CD4-positive, alpha-beta T cell treated with Interleukin-6 for 4 hours (primary cell): ENCODE data around the gene NEURL1B.
"Not testable (repeated sequence)": the region's sequence is repeated elsewhere in the genome, so short reads cannot be mapped to it uniquely, and the experiment has no call there.

Experiments used
- DNase-seq: peaks from one replicate; pipeline ENCODE4 v3.0.0-alpha.2; 2020; ENCODE audit warnings: mixed read lengths

Gene NEURL1B

DNA sequence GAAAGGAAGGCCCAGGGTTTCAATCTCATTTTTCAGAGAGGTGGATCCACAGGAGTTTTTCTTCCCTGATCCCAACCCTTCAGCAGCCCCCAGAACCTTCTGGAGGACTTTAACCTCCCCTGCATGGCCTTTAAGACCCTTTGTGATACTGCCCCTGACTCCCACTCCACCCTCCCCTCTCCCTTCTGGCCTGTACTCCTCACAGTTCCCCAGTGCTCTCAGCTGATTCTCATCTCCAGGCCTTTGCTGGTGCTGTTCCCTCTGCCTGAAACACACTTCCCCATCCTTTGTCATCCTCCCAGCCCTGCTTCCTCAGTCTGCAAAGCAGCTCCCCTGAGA is 18.5 kb downstream of the NEURL1B start:
- DNase-seq = no peak

DNA sequence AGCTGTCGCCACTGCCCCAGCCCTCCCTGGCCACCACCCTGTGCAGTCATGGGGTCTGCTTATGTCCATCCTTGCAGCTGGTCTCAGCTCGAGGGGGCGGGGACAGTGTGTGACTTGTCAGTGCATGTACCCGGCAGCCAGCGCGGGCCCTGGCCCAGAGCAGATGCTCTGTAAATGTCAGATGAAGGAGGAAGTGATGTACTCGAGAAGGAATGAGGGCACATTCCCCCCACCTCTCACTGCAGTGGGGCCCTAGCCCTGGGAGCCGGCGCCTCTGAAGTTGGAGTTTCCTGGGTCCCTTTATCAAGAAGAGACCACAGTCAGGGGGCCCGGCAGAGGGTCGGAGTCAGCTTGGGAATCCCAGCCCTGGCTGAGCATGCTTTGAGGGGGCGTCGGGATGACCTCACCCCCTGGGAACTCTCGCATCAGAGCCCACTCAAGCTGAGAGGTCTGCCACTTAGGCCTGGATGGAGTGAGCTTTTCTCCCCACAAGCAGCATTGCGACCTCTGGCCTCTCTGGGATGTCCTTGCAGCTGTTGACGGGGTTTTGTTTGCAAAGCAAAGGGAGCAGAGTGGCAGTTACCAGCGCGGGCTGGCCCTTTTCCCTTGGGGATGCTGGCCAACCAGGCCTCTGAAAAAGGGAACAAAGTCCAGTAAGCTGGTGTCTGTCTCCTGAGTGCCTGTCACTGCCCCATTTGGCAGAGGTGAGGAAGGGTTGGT is 19.0 kb downstream of the NEURL1B start:
- DNase-seq = no peak

DNA sequence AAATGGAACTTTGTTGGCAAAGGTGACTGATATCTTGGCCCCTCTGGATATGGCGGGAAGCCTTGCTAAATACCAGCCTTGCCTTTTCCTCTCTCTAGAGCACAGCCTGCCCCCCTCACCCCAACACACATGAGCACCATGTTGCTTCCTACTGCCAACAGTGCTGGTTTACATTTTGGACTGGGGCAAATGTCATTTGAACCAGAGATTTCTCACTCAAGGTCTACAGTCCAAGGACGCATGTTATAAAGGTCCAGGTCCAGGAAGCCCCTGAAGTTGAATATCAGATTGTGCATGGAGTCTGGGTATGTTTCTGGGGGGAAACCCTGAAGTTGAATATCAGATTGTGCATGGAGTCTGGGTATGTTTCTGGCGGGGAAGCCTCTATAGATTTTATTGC is 19.9 kb downstream of the NEURL1B start:
- DNase-seq = no peak

DNA sequence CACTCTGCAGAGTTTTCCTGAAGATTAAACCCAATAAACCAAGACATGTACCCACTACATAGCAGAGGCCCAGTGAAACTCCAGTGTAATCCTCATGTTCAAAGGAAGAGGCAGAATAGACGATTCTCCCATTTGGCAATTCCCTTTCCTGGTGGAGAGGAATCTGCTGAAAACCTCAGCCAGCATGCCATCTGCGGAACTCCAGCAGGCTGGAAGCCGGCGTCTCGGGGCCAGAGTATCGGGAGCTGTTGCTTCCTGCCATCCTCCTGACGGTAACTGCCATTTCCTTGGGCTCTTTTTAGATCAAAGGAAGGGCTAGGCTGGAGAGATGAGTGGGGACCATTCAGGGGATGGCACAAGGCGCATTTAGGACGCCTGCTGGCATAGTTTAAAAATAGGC is 20.5 kb downstream of the NEURL1B start:
- no peak for DNase-seq

DNA sequence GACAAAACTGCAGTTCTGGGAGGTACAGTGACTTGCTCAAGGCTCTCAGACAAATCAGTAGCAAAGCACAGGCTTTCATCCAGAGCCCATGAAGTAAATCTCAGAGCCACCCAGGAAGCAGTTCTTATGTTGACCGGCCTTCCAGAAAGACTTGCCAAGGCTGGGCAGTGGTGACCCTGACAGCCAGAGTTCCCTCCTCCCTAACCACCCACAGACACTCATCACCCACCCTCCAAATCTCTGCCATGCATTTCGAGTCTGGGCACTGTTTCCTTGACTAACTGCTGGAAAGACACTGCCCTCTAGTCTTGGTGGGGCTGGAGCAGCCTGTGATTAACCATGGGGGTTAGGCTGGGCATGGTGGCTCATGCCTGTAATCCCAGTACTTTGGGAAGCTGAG is 21.5 kb downstream of the NEURL1B start:
- DNase-seq = no peak

DNA sequence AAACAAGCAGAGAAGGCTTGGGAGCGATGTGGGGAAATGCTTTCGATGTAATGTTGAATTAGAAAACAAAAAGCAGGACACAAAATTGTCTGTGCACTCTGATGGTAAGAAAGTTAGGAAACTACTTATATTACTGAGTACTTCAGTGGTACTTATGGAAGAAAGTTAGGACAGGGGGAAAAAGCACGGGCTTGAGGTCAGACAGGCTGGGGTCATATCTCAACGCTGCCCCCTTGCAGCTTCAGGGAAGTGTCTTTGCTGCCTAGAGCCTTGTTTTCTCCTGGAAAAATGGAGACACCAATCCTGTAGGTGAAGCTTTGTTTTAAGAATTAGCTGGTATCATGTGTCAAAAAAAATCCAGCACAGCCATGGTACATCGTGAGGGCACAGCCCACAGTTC is 23.0 kb downstream of the NEURL1B start:
- DNase-seq = no peak

DNA sequence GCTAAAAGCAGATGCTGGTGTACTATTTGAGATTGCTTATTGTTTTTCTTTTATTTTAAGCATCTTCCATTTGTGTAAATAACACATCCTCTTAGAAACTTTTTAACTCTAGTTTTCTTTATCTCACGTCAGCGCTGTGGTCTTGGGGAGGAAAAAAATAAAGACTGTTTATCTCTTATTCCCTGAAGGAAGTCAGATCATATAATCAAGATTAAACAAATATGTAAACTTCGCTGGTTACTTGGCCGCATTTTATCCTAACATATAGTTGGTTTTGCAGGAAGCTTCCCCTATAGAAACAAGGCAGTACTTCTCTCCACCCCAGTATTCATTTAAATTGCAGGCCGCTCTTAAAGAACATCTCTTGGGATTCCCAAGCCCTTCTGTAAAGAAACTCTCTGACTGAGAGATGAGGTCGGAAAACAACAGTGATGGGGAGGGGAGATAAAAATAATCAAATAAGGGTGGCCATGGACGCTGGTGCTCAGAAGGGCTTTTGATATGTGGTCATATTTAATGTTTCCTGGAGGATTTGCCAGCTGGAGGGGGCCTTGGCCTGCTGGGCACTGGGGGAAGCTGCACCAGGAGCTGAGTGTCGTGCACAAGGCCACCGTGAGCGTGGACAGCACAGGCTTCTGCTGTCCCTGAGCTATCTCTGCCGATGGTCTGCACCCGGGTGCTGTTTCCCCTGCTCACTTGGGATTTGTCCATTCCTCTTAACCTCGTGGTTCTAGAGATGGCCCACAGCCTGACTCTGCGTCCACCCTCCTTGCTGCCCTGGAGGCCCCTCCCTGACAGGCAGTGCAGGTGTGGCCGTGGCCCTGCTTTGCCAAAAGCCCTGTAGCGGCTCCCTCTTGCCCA is 23.8 kb downstream of the NEURL1B start:
- no peak for DNase-seq

DNA sequence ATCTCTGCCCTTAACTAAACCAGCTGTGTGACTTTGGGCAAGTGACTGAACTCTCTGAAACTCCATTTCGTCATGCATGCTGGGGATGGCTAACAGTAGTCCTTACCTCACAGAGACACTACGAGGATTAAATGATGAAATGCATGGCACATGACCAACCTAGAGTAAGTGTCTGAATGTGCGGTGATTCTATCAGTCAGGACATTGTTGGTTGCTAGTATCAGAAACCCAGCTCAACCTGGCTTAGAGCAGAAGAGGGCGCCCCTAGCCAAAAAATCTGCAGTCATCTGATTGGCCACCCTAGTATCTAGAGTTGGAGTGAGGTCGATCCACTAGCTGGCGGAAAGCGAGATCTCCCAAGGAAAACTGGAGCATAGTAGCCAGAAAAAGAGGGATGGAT is 25.2 kb downstream of the NEURL1B start:
- DNase-seq = peak; percentile 10

DNA sequence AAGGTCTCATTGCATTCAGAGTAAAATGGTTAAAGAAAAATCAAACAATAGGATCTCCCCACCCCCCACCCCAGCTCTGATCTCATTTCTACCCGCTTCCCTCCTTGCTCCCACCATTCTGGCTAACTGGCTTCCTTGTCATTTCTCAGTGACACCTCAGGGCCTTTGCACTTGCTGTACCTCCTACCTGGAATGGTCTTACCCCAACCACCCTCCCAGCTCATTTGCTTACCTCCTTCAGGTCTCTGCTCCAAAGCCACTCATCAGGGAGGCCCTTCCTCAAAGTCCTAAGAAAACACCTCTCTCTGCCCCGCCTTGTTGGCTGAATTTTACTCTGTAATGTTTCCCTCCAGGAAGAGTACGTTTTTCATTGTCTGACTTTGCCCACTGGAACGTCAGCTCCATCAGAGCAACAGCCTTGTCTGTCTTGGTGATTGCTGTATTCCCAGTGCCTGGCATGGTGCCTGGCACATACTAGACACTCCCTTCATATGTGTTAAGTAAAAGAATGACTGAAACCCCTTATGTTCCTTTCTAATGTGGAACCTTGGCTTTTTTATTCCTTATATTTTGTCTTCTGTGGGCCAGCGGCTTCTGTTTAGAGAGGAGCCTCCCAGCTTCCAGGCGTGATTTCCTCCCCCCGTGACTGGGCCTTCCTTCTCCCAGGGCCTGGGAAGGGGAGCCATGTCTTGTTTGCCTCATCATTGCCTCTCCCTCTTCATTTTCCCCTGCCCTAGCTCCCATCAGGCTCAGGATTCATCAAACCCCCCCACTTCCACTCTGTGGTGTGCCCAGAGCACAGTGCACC is 26.9 kb downstream of the NEURL1B start:
- no peak for DNase-seq

DNA sequence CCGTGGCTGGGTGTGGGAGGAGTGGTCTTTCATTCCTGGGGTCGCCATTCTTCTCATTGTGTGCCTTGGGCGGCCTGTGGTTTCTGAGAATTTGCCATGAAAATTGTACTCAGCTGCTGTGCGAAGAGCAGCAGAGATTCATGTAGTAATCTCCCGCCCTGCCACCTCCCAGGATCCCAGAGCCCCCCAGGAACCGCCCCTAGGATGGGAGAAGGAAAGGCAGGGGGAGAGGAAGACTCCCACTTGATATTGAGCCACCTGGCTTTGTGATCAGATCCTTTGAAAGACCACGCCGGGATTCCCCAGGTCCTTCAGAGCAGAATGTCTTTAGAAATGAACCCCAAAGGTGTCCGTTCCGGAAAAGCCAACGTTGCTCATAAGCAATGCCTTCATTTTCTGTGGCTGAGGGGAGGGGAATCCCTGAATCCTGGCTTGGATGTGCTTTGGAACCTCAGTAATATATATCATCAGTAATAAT is 27.6 kb downstream of the NEURL1B start:
- no peak for DNase-seq

DNA sequence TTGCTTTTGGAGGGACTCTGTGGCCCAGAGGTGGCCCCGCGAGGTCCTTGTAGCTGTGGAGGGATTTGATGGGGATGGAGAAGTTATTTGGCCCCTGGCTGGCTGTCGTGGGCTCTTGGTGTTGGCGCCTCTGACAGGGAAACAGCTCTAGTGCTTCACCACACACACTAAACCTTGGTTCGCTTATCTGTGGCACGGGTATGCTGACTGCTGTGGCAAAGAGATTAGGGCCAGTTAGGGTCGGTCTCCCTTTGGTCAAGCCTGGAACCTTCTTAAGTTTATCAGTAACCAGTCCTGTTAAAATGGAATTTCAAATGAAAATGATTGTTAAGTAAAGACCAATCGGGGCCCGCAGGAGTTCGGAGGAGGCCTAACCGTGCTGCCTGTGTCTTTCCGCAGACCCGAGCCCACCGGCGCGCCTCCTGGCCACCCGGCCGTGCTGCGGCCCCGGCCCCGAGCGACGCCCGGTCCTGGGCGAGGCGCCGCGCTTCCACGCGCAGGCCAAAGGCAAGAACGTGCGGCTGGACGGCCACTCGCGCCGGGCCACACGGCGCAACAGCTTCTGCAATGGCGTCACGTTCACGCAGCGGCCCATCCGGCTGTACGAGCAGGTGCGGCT is 28.4 kb downstream of the NEURL1B start:
- DNase-seq = no peak

DNA sequence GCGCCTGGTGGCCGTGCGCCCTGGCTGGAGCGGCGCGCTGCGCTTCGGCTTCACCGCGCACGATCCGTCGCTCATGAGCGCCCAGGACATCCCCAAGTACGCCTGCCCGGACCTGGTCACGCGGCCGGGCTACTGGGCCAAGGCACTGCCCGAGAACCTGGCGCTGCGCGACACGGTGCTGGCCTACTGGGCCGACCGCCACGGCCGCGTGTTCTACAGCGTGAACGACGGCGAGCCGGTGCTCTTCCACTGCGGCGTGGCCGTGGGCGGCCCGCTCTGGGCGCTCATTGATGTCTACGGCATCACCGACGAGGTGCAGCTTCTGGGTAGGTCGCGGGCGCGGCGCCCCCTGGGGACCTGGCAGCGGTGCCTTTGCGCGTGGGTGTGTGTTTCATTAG is 28.9 kb downstream of the NEURL1B start:
- no peak for DNase-seq

DNA sequence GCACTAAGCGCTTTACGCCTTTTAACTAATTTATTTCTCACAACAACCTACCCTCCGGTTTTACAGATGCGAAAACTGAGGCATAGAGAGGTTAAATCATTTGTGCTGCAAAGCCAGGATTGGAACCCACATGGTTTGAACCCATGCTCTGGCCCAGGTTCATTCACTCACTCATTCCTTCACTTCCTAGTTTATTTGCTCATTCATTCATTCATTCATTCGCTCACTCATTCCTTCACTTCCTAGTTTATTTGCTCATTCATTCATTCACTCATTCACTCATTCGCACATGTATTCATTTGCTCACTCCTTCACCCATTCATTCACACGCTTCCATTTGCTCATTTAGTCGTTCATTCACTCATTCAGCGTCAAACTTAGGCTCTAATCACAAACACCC is 29.4 kb downstream of the NEURL1B start:
- no peak for DNase-seq

DNA sequence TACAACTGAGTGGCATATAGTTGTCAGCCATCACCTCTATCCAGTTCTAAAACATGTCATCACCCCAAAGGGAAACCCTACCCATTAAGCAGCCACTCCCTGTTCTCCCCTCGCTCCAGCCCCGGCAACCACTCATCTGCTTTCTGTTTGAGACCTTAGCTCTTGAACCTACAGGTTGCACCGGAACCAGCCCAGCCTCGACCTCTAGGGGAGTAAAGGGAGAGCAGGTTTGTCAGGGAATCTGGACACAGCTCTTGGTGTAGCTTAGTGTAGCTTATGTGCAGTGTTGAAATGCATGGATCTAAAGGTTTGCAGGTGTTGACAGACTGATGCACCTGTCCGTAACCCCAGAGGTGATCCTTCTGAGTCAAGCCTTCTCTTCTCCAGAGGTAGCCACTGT is 30.0 kb downstream of the NEURL1B start:
- no peak for DNase-seq

DNA sequence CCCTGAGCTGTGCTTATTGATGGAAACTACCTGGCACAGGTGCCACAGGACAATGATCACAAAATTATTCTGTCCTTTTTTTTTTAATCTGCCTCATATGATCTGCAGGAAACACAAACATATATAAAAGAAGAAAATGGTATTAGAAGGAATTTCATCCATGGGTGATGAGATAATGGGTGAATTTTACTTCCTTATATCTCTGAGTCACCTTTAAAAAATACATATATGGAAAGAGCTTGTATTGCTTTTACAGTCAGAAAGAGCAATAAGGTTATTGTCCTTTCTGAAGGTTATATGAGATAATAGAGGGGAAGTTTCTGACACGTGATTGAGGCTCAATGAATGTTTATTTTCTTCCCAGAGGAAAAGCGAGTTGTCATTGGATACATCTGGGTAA is 31.6 kb downstream of the NEURL1B start:
- no peak for DNase-seq

DNA sequence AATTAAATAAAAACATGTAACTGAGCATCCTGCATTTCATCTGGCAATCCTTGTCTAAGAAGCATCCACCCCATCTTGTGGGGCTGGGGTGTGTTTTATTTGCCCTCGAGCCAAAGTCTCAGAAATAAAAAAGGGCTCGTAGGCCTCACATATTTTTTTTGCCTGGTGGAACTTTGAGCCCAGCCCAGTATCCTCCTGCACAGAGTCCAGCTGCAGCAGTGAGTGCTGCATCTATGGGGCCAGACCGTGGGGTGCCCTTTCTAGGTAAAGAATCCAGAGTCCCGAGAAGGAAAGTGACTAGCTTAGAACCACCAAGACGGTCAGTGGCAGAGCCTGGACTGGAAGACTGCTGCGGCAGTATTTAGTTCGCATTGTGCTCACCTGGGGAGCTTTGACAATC is 33.1 kb downstream of the NEURL1B start:
- DNase-seq = no peak

DNA sequence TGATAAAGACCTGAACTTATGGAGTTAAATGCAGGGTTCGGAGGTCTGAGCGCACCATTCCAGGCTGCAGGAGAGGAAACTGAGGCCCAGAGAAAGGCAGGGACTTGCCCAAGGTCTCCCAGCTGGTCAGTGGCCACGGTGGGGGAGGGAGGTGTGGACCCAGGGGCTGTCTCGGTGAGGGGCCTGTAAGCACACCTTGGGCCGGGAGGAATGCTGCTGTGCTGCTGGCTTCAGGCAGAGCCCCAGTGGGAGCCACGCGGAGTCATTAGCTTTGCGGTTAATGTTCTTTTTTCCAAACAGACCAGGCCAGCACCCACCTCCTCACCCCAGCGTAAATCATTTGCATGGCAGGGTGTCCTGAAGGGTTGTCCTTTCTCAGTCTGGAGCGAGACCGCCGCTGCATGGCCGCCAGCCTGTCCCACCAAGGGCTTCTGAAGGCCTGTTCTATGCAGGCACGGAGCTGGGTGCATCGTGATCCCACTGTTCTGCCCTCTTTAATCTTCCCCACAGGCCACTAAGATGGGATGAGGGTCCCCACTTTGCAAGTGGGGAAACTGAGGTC is 35.9 kb downstream of the NEURL1B start:
- DNase-seq = no peak

DNA sequence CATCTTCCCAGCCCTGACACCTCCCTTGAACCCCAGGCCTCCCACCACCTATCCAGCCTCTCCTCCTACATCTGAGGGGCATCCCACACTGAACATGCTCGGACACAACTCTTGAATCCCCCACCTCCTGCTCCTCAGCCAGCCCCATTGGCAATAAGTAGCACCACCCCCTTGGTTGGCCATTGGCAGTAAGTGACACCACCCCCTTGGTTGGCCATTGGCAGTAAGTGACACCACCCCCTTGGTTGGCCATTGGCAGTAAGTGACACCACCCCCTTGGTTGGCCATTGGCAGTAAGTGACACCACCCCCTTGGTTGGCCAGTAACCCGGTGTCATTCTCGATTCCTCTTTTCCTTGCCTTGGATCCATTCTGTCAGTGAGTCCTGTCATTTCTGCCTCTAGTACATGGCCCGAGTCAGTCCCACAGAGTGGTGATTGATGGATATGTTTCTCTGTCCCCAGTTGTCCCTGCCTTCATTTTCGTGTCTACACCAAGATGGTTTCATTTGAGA is 37.4 kb downstream of the NEURL1B start:
- DNase-seq = not testable (repeated sequence)

DNA sequence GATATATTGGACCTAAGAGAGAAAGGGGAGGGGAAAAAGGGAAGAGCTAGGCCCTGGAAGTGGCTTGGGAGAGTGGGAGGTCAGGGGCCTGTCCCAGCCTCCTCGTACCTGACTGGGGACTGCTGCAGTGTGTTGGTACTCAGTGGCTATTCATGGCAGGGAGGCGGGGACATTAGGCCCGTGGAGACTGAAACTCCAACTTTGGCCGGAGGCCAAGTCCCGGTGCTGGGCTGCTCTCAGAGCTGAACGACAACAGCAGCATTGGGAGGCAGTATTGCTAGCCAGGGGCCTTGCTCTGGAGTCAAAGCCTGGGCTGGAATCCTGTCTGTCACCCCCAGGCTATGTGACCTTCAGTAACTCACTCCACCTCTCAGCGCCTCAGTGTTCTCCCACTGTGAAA is 37.8 kb downstream of the NEURL1B start:
- DNase-seq = no peak

DNA sequence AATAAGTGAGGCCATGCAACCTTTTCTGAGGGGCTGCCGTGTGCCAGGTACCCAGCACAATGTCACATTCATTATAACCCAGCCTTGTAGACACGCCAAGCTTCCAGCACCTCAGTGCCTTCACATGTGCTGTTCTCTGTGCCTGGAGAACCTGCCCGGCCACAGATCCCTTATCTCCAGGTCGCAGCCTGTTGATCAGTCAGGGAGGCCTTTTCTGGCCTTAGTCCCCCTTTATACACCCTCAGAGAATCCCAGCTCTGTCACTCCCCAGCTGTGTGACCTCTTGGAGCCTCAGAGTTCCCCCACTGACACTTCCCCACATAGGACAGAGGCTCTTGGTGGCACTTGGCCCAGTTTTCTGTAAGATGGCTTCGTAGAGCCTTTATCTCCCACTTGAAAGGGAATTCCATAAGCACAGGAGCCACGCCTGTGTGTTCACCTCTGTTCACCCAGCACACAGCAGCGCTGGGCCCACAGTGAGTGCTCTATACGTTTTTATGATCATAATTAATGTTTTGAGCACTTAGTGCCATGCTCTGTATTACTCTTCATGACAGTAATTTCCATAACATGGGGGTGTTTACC is 38.7 kb downstream of the NEURL1B start:
- DNase-seq = no peak

DNA sequence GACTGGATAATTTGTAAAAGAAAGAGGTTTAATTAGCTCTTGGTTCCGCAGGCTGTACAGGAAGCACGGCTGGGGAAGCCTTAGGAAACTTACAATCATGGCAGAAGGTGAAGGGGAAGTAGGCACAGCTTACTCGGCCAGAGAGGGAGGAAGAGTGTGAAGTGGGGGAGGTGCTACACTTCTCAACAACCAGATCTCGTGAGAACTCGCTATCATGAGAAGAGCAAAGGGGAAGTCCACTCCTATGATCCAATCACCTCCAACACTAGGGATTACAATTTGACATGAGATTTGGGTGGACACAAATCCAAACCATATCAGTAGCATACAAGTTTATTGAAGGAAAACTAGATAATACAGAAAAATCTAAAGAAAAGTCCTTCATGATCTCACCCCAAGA is 39.9 kb downstream of the NEURL1B start:
- no peak for DNase-seq

DNA sequence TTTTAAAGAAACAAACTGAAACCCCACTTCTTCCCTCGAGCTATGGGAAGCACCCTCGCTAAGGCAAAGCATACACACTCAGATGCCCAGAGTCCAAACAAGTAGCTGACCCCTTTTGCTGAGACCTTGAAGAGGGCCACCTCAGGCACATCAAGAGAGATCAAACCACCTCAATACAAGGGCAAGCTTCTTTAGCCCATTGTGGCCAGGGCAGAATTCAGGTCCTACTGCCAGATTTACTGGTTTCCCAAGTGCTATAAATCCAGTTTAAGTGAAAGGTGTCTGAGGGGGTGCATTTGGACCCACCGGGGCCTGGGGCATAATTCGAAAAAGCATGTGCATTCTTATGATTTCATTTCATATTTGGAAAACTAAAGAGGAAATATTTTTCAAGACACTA is 40.4 kb downstream of the NEURL1B start:
- DNase-seq = no peak
